Measurements from ENCODE around the gene PRDM10.

DNA sequence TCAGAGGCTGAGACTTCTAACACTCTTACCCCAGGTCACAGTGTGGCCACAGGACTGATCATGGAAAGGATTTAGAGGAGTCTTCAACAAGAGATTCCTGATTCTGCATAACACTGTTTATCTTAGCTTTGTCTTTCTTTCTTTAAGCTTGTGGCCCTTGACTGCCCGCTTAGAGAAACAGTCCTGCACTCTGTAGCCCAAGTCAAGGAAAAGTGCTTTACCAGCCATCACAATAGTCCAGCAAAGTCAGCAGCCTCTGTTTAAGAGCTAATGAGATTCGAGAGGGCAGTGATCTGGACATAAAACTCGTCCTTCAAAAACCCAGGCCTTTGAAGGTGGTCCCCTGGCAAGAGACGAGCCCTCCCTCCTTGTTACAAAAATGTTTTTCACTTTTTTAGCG lies 30.0 kb downstream of the PRDM10 start:
- TF ChIP-seq, protein P1, sequence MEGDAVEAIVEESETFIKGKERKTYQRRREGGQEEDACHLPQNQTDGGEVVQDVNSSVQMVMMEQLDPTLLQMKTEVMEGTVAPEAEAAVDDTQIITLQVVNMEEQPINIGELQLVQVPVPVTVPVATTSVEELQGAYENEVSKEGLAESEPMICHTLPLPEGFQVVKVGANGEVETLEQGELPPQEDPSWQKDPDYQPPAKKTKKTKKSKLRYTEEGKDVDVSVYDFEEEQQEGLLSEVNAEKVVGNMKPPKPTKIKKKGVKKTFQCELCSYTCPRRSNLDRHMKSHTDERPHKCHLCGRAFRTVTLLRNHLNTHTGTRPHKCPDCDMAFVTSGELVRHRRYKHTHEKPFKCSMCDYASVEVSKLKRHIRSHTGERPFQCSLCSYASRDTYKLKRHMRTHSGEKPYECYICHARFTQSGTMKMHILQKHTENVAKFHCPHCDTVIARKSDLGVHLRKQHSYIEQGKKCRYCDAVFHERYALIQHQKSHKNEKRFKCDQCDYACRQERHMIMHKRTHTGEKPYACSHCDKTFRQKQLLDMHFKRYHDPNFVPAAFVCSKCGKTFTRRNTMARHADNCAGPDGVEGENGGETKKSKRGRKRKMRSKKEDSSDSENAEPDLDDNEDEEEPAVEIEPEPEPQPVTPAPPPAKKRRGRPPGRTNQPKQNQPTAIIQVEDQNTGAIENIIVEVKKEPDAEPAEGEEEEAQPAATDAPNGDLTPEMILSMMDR (IDR thresholded peaks at IDR 0.05), result no peak
- TF ChIP-seq POLR2A (IDR thresholded peaks at IDR 0.05), result peak in 1 of 2 donors; percentile 34
